Aorta (tissue), 5 donors: ENCODE data around the gene TMEM131L. TPM values are rescaled to one million over a fixed set of nuclear protein-coding genes. Genes with fewer than 3 reads are reported as not detected.
A peak's percentile ranks its signal among the peaks of the same experiment; 100 is the strongest.

Experiments used
- ATAC-seq: fragments of 200-7000 bp; cut with Tn5 transposase; one replicate; pipeline ENCODE4 v1.9.1; 2022; ENCODE audit warnings: moderate library complexity; ENCODE audit not compliant: low FRiP score
- DNase-seq, 2 donors: peaks; one replicate each; pipeline ENCODE4 v3.0.0-alpha.2; 2020
- H3K27ac ChIP-seq, 2 donors: one replicate each; pipeline ENCODE4 v1.5.1; 2013; ENCODE audit warnings: low read length in 2 of 2, mild to moderate bottlenecking in 2 of 2, moderate library complexity in 2 of 2, control low read depth in 1 of 2, inconsistent platforms in 1 of 2, low read depth in 1 of 2
- H3K27me3 ChIP-seq, 2 donors: one replicate each; pipeline ENCODE4 v1.6.1; 2013; ENCODE audit warnings: control low read depth in 1 of 2, low read length in 1 of 2, mild to moderate bottlenecking in 1 of 2, moderate library complexity in 1 of 2; ENCODE audit not compliant: insufficient read depth in 2 of 2, control insufficient read depth in 1 of 2
- H3K36me3 ChIP-seq, 2 donors: one replicate each; pipeline ENCODE4 v1.6.1; 2013; ENCODE audit warnings: control low read depth in 1 of 2, low read length in 1 of 2, mild to moderate bottlenecking in 1 of 2; ENCODE audit not compliant: insufficient read depth in 2 of 2, control insufficient read depth in 1 of 2
- H3K4me1 ChIP-seq, 2 donors: one replicate each; pipeline ENCODE4 v1.6.1; 2013; ENCODE audit warnings: low read length in 2 of 2, control low read depth in 1 of 2, mild to moderate bottlenecking in 1 of 2, moderate library complexity in 1 of 2; ENCODE audit not compliant: insufficient read depth in 2 of 2, control insufficient read depth in 1 of 2
- H3K4me3 ChIP-seq, 2 donors: one replicate each; pipeline ENCODE4 v1.5.1; 2013; ENCODE audit warnings: low read length in 2 of 2, control low read depth in 1 of 2, mild to moderate bottlenecking in 1 of 2
- H3K9me3 ChIP-seq: one replicate; pipeline ENCODE4 v1.6.1; 2013; ENCODE audit warnings: mild to moderate bottlenecking, low read length; ENCODE audit not compliant: control insufficient read depth
- WGBS, 2 donors: extraction: QIAGEN DNeasy Blood & Tissue Kit; methylation state at CpG; one replicate each; pipeline ENCODE4 v1.1.7; 2013; 5-methylcytosine and 5-hydroxymethylcytosine counted together
- intact Hi-C, 2 donors: fragments of 100-400 bp; cut with DNase I; formaldehyde crosslinking; loops; one replicate each; pipeline versions ENCODE4 v1.14.2 to v1.15.0; 2022
- polyA plus RNA-seq, 2 donors: library from polyadenylated mRNA; stranded (reverse); fragments of 200-250 nt; gene quantifications; one replicate each; pipeline ENCODE4 v1.2.3, GENCODE V29; 2013
- total RNA-seq, 2 donors: library from RNA; stranded (reverse); fragmentation: NEBNext Ultra II Directional; extraction: Animal tissue kit (Norgen Biotek cat#: 25700); gene quantifications; one replicate each; pipeline ENCODE4 v1.2.1, GENCODE V29; 2021
- donor health status: healthy with polysubstance abuse.
- donor health status: Bipolar disorder and iron deficiency.
- donor health status: DM: no; HTN: no; CAD: no.
- donor health status: DM: no; HTN: no; CAD: no.
- donor health status: DM: yes; HTN: yes; CAD: no.

Gene TMEM131L
- total and polyA plus RNA-seq, 4 donors = 2.0 to 22.5 (median 17.5) TPM

DNA sequence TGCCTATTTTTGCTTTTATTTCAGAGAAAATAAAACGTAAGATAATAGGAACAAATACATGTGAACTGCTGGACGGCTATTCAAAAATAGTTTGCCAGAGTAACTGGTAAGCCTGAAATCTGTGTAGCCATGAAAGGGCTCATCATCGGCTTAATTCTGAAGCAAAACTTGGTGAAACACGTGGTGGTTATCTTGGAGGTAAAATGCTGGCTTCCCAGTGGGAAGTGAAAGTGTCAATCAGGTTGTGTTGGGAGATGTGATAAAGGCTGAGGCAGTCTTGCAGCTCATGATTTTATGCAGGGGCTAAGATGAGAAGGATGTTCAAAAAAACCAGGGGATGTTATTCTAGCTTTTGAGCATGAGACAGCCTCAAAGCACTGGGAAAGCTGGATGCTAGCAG lies 181.8 kb downstream of the TMEM131L start:
- no peaks in the 10 kb centered on the region for H3K36me3 ChIP-seq
- ATAC-seq = no peak
- no peak for DNase-seq
- intact Hi-C loops = loop anchor here (5.0 kb wide), 1 partner anchor 34 kb away; the partner anchor contains the start of gene TLR2 (in 2 of the 2)
- 29 to 39% methylated on average over 4 of the region's 4 CpGs for WGBS, 2 donors
- H3K9me3 ChIP-seq = peaks cover 2% of the 10 kb centered on the region
- no peak overlapping the region for H3K4me3 ChIP-seq
- H3K4me1 ChIP-seq = peaks cover 4 to 5% of the 10 kb centered on the region in 2 donors
- H3K27ac ChIP-seq = peak overlapping the region in 1 of 2 donors; percentile 29
- H3K27me3 ChIP-seq = no peaks in the 10 kb centered on the region

DNA sequence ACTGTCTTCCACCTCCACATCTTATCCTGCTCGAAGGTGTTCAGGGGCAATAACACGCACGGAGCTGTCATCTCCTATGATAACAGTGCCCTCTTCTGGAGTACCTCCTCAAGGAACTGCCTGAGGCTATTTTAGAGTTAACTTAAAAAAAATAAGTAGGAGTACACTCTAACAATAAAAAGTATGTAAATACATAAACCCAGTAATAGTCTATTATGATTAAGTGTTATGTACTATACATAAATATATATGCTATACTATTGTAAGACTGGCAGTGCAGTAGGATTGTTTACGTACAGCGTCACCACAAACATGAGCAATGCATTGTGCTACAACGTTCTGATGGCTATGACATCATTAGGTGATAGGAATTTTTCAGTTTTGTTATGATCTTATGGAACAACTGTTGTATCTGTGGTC lies 183.4 kb downstream of the TMEM131L start:
- Histone ChIP-seq H3K36me3 (no peaks in the 10 kb centered on the region), H3K27me3 (no peaks in the 10 kb centered on the region), H3K9me3 (peaks cover 2% of the 10 kb centered on the region), H3K27ac (no peak overlapping the region), H3K4me3 (no peak overlapping the region), H3K4me1 (peaks cover 4 to 5% of the 10 kb centered on the region in 2 donors)
- DNase-seq (no peak), ATAC-seq (no peak)
- intact Hi-C loops = loop anchor here (5.0 kb wide), 1 partner anchor 33 kb away; the partner anchor contains the start of gene TLR2 (in 2 of the 2)
- WGBS, 2 donors = 74 to 77% methylated on average over 6 of the region's 6 CpGs

DNA sequence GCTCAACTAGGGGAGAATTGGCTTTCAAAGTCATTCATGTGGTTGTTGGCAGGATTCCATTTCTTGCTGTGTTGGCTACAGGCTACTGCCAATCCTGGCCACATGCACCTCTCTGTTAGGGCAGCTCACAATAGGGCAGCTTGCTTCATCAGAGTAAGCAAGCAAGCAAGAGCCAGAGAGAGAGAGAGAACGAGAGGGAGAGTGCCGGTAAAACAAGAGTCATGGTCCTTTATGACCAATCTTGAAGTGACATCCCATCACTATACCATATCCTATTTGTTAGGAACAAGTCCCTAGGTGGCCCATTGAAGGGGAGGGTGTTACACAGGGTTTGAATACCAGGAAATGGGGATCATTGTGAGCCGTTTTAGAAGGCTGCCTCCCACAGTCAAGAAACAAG lies 185.0 kb downstream of the TMEM131L start:
- Histone ChIP-seq H3K9me3 (no peaks in the 10 kb centered on the region), H3K4me3 (no peak overlapping the region), H3K27ac (no peak overlapping the region), H3K27me3 (no peaks in the 10 kb centered on the region), H3K36me3 (no peaks in the 10 kb centered on the region), H3K4me1 (peaks cover 5 to 12% of the 10 kb centered on the region in 2 donors)
- DNase-seq = no peak
- intact Hi-C loops = no loop called here
- WGBS, 2 donors = 53 to 55% methylated on average over 3 of the region's 3 CpGs
- no peak for ATAC-seq

DNA sequence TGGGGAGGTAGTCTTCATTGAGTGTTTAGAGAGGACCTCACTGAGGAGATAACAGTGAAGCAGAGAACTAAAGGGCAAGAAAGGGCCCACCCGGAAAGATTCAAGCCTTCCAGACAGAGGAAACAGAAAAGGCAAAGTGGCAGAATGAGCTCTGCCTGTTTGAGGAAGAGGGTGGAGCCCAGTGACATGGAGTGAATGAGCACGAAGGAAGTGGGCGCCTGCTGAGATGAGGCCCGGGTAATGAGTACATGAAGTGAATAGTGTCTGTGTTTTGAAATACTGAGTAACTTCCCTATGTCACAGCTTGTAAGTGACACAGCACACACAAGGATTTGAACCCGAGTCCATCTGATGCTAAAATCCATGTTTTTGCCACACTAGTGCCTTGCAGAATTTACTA lies 185.4 kb downstream of the TMEM131L start:
- intact Hi-C loops = no loop called here
- peaks cover 5 to 12% of the 10 kb centered on the region in 2 donors for H3K4me1 ChIP-seq
- no peaks in the 10 kb centered on the region for H3K27me3 ChIP-seq
- H3K9me3 ChIP-seq = no peaks in the 10 kb centered on the region
- no peaks in the 10 kb centered on the region for H3K36me3 ChIP-seq
- DNase-seq = peak in 1 of 2 donors; percentile 83
- H3K27ac ChIP-seq = no peak overlapping the region
- ATAC-seq = peak; percentile 68
- 84 to 88% methylated on average over 5 of the region's 5 CpGs for WGBS, 2 donors
- H3K4me3 ChIP-seq = no peak overlapping the region

DNA sequence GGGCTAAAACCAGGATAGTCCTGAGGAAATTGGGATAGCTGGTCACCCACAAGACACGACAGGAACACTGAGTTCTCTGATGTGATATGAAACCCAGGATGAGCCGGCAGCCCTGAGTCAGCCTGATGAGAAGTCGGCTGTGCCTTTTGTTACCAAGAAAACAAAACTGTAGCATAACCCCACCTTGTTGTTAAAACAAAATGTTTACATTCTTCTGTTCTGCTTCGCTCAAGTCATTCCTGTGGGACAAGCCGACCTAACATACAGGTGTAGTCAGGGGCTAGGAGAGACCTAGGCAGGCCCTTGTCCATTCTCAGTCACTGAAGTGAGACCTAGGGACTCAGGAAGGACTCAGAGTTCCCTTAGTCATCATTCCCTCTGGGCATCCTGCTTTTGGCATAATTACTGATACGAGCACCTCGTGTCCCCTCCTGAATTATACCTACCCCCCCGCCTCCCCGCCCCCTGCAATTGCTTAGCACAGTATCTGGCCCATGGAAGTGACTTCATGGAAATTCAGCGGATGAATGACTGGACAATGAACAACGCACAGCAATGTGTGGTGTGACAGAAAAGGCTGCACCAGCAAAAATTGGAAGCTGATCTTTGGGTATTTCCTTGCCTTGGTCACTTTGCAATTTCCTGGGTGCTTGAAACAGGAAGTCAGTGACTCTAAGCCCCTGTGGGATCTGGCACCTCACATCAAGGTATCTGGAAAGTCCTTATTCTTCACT lies 186.1 kb downstream of the TMEM131L start:
- WGBS, 2 donors = 80 to 88% methylated on average over 11 of the region's 11 CpGs
- no peak overlapping the region for H3K27ac ChIP-seq
- peak; percentile 17 for ATAC-seq

DNA sequence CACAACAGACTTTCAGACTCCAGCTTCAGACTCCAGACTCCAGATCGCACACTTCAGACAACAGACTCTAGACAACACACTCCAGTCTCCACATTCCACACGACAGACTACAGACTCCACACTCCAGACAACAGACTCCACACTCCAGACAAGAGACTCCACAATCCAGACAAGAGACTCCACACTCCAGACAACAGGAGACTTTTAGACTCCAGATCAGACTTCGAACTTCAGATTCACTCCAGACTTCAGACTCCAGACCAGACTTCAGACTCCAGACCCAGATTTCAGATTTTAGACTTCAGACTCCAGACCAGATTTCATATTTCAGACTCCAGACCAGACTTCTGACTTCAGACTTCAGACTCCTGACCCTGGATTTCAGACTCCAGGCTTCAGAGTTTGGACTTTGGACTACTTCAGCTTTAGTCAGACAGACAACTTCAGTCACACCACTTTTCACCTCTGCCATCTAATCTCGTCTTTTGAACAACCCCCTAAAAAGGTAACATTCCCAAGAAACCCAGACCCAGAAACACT lies 188.9 kb downstream of the TMEM131L start:
- DNase-seq (no peak), ATAC-seq (no peak)
- Histone ChIP-seq H3K9me3 (no peaks in the 10 kb centered on the region), H3K4me3 (no peak overlapping the region), H3K36me3 (no peaks in the 10 kb centered on the region), H3K27me3 (no peaks in the 10 kb centered on the region), H3K4me1 (peaks cover 0 to 8% of the 10 kb centered on the region in 2 donors), H3K27ac (peak overlapping the region in 1 of 2 donors; percentile 65)
- intact Hi-C loops = no loop called here
- WGBS, 2 donors = 47 to 50% methylated on average over 4 of the region's 4 CpGs

More for the DNA sequence above, 186.1 kb downstream of the TMEM131L start:
- H3K27me3 ChIP-seq = no peaks in the 10 kb centered on the region
- intact Hi-C loops = no loop called here
- H3K36me3 ChIP-seq = no peaks in the 10 kb centered on the region
- no peaks in the 10 kb centered on the region for H3K9me3 ChIP-seq
- peaks cover 5 to 8% of the 10 kb centered on the region in 2 donors for H3K4me1 ChIP-seq
- no peak overlapping the region for H3K4me3 ChIP-seq
- DNase-seq = no peak

DNA sequence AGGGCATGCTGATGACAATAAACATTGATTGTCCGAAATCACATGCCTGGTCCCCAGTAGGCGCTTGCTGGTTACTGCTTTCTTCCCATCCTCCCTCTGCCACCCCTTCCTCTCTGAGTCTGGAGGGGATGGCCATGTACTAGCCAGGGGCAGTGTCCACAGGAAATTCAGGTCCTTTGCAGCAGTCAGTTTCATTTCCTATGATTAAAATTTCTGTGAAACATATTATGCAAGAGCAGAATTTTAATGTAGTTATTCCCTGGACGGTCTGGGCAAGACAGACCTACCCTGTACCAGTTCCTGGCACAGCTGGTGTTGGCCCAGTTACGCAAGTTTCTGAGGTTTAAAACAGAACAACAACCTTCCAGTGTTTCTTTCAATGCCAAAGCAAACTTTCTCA lies 189.8 kb downstream of the TMEM131L start:
- intact Hi-C loops = no loop called here

DNA sequence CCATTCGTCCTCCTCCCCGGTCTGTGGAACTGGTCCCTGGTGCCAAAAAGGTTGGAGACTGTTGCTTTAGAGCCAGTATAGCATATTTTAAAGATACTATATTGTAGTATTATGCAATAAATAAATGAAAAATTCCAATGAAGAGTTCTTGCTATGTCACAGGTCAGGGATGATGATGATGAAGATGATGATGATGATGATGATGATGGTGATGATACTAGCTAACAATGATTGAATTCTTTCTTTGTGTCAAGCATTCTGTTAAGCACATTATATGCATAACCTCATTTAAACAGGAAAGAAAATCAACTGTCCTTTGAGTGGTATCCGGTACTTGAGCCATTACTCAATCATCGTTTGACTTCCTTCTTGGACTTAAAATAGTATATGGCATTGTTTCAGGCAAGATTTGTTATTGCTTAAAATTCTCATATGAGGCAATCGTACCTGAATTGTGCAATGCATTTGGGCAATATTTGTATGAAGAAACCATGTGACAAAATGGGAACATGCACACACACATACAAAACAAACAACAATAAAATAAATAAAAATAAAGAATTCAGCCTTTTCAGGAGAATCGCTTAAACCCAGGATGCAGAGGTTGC lies 195.2 kb downstream of the TMEM131L start:
- peak; percentile 57 for ATAC-seq
- Histone ChIP-seq H3K36me3 (no peaks in the 10 kb centered on the region), H3K4me1 (peaks cover 0 to 2% of the 10 kb centered on the region in 2 donors), H3K27ac (no peak overlapping the region), H3K27me3 (no peaks in the 10 kb centered on the region), H3K4me3 (no peak overlapping the region), H3K9me3 (no peaks in the 10 kb centered on the region)
- WGBS, 2 donors = 48 to 50% methylated on average over 6 of the region's 6 CpGs
- no peak for DNase-seq
- intact Hi-C loops = no loop called here

More for the DNA sequence above, 189.8 kb downstream of the TMEM131L start:
- DNase-seq (peak; percentile 83 to 90), ATAC-seq (peak; percentile 72)
- Histone ChIP-seq H3K27ac (peak overlapping the region in 1 of 2 donors; percentile 65), H3K36me3 (no peaks in the 10 kb centered on the region), H3K4me1 (peaks cover 0 to 8% of the 10 kb centered on the region in 2 donors), H3K4me3 (no peak overlapping the region), H3K9me3 (no peaks in the 10 kb centered on the region), H3K27me3 (no peaks in the 10 kb centered on the region)
- WGBS, 2 donors = 30 to 40% methylated on average over 4 of the region's 4 CpGs
